A549 treated with RU486 at 1 μM for 4 hours (cell line): Measurements from ENCODE around the gene ETFBKMT. TPM values are rescaled to one million over a fixed set of nuclear protein-coding genes. Genes with fewer than 3 reads are reported as not detected.

Source experiments
- total RNA-seq: library from RNA; stranded (reverse); fragments of 200-300 nt; extraction: Qiagen RNA extraction; gene quantifications from 5 replicates; pipeline ENCODE4 v1.2.3, GENCODE V29; 2022; ENCODE audit warnings: low read depth

Gene ETFBKMT, protein sequence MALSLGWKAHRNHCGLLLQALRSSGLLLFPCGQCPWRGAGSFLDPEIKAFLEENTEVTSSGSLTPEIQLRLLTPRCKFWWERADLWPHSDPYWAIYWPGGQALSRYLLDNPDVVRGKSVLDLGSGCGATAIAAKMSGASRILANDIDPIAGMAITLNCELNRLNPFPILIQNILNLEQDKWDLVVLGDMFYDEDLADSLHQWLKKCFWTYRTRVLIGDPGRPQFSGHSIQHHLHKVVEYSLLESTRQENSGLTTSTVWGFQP
- 0.64 to 1.2 TPM (median 0.87 TPM) in 5 replicates for total RNA-seq

DNA sequence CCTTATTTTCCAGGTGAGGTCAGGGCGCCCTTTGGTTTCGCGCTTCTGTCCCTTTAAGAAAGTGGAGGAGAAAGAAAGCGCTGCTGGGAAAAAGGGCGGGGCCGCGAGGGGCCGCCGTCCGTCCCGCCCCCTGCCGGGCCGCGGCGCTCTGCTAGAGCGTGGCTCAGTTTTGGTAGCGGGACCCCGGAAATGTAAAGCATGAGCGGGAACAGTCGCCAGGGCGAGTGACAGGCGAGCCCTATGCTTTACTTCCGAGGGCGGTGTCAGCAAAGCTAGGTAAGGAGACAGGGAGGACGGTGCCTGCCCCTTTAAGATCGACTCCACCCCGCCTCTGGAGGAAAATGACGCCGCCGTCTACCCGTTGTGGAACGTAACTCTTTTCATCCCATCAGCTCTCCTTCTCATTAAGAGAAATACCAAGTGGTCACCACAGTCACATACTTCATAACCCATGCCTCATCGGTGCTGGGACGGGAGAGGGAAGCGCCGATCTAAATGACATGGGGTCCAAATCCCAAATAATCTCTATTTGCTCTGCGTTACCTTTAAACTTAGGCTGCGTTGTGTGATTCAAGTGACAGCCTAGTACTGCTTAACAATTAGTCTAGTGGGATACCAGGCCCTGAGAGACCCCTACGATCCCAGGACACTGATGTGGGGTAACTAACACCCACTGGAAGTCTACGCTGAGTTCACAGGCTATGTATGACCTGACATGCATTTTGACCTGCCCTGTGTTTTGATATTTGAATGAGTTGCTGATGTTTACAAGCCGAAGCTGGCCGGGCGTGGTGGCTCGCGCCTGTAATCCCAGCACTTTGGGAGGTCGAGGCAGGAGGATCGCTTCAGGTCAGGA, at the start of gene ETFBKMT:
ETFBKMT (plus strand) TSS at position 602 of the 856 bp plus-strand sequence. CDS start 2,266 bp downstream, outside the sequence.

Other genes starting within 250 kb of the ETFBKMT start
- 11.3 to 17.5 TPM (median 15.9 TPM) in 5 replicates for gene DENND5B, start 68.6 kb upstream of the ETFBKMT start, total RNA-seq
- gene AMN1, start 69.3 kb downstream of the ETFBKMT start, total RNA-seq, result 8.8 to 15.0 TPM (median 11.9 TPM) in 5 replicates